ENCODE results near the gene ADAM15. TPM values are rescaled to one million over a fixed set of nuclear protein-coding genes. Genes with fewer than 3 reads are reported as not detected.

ADAM15 gene
- 172 and 268 TPM in 2 replicates for total RNA-seq

DNA sequence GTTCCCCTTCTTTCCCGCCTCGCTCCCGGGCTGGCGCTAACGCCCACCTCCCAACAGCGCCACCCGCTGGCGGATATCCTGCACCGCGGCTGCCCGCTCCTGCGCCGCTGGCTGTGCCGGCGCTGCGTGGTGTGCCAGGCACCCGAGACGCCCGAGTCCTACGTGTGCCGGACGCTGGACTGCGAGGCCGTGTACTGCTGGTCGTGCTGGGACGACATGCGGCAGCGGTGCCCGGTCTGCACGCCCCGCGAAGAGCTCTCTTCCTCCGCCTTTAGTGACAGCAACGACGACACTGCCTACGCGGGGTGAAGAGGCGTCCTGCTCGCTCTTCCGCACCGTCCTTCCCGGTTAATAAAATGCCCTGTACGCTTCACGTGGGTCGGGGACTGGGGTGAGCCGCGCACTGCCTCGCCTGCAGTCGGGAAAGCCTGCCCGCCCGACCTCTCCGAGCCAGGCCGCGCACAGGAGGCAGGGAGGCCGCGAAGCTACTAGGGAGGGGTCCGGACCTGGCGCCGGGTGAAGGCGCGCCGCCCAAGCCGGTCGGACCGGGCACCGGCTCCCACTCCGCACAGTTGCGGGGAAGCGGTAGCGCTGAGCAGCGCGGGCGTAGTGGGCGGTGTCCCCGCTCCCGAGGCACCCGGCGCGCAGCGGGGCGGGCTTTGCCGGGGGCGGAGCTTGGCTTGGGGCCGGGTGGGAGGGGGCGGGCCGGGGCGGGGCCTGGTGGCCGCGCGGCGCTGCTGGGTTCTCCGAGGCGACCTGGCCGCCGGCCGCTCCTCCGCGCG is at the start of gene ADAM15:
TSS of gene ADAM15 (plus strand) at position 757 of the 782 bp plus-strand sequence. CDS start 71 bp downstream, outside the sequence.

DNA sequence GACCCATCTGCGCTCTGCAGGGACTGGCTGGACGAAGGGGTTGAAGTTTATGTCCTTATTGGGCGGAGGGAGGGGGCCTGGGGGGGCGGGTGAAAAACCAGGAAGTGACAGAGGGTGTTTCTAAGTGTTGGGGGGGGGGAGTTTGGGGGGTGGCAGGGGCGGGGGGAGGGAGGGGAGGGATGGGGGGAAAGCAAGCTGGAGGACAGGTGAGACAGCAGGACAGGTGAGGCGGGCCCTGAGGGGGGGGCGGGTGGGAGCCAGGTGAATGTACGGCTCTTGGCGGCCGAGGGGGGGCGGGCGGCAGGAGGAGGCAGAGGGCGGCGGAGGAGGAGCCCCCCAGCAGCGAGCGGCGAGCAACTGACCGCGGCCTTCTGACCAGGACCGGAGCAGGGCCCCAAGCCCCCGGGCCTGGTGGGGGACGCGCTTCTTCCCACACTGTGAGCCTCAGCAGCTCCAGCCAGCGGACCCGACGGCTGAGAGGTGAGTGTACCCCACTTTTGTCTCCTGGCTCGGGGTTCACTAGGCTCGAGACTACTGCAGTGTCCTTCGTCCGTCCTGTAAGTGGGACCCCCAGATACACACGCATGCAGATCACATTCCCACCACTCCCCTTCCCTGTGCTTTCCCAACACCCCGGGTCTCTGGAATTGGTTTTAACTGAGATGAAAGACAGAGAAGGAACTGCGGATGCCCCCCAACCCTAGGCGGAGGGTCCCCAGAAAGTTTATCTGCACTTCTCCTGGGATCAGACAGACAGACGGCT is 48.5 kb upstream of the ADAM15 start, which contains the start of gene ZBTB7B:
TSS of gene ZBTB7B (plus strand) at position 339 of the 763 bp plus-strand sequence. CDS start 11,859 bp downstream, outside the sequence.

GRCh38 chr1:155033524-155033923 is 17.6 kb upstream of the ADAM15 start, which contains the start of the genes DCST1 and DCST2:
TSS of gene DCST1 (plus strand) at chr1:155033824. CDS start at chr1:155034037, 213 bp downstream.
TSS of gene DCST2 (minus strand) at chr1:155033781. CDS start at chr1:155033701, 80 bp downstream.

DNA sequence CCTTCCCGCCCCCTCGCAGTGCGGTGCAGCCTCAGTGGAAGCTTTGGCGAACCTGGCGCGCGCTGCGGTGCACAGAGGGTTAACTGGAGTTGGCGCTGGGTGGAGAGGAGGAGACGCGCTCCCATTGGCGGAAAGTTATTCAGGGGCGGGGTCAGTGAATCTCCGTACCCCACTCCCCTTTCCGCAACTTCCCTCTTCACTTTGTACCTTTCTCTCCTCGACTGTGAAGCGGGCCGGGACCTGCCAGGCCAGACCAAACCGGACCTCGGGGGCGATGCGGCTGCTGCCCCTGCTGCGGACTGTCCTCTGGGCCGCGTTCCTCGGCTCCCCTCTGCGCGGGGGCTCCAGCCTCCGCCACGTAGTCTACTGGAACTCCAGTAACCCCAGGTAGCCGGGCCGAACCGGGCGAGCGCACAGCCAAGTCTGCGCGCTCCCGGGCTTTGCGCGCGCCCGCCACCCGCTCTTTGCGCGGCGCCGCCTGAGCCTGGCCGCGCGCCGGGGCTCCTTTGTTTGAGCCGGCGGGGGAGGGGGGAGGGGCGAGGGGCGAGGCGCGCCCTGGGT is 12.5 kb downstream of the ADAM15 start, which contains the start of gene EFNA4:
TSS of gene EFNA4 (plus strand) at position 191 of the 561 bp plus-strand sequence. CDS start at position 275, 84 bp downstream.

GRCh38 chr1:155078469-155079209 is 27.5 kb downstream of the ADAM15 start, which contains the start of gene EFNA3:
TSS of gene EFNA3 (plus strand) at chr1:155078837. CDS start at chr1:155078942, 105 bp downstream.

Other genes starting within 250 kb of the ADAM15 start
- gene KCNN3, start 181.0 kb upstream of the ADAM15 start, total RNA-seq: 0.40 and 0.93 TPM in 2 replicates
- 9.2 and 10.5 TPM in 2 replicates for gene PMVK, start 114.6 kb upstream of the ADAM15 start, total RNA-seq
- 41.5 and 42.0 TPM in 2 replicates for gene PBXIP1, start 95.2 kb upstream of the ADAM15 start, total RNA-seq
- gene PYGO2, start 89.5 kb upstream of the ADAM15 start, total RNA-seq: 11.3 and 12.6 TPM in 2 replicates
- gene SHC1, start 80.6 kb upstream of the ADAM15 start, total RNA-seq: 248 and 273 TPM in 2 replicates
- gene CKS1B, start 76.6 kb upstream of the ADAM15 start, total RNA-seq: 116 and 126 TPM in 2 replicates
- 21.6 and 22.3 TPM in 2 replicates for gene FLAD1, start 68.0 kb upstream of the ADAM15 start, total RNA-seq
- 0.40 TPM in 1 of 2 replicates, not detected in the other for gene LENEP, start 57.7 kb upstream of the ADAM15 start, total RNA-seq
- gene ZBTB7B, start 48.5 kb upstream of the ADAM15 start, total RNA-seq: 10.2 and 15.0 TPM in 2 replicates
- gene DCST2, start 17.5 kb upstream of the ADAM15 start, total RNA-seq: 0.29 TPM in 1 of 2 replicates, not detected in the other
- gene DCST1, start 17.5 kb upstream of the ADAM15 start, total RNA-seq: not detected in 2 replicates
- gene EFNA4, start 12.4 kb downstream of the ADAM15 start, total RNA-seq: 4.0 and 7.0 TPM in 2 replicates
- gene EFNA3, start 27.5 kb downstream of the ADAM15 start, total RNA-seq: 0.66 and 1.9 TPM in 2 replicates
- gene EFNA1, start 76.6 kb downstream of the ADAM15 start, total RNA-seq: 30.5 and 45.1 TPM in 2 replicates
- gene SLC50A1, start 84.5 kb downstream of the ADAM15 start, total RNA-seq: 24.3 and 39.1 TPM in 2 replicates
- 23.7 and 37.9 TPM in 2 replicates for gene DPM3, start 89.2 kb downstream of the ADAM15 start, total RNA-seq
- 77.7 and 105 TPM in 2 replicates for gene KRTCAP2, start 122.0 kb downstream of the ADAM15 start, total RNA-seq
- 5.7 and 7.2 TPM in 2 replicates for gene TRIM46, start 122.5 kb downstream of the ADAM15 start, total RNA-seq
- 8.5 and 9.1 TPM in 2 replicates for gene THBS3, start 156.6 kb downstream of the ADAM15 start, total RNA-seq
- 36.7 and 43.9 TPM in 2 replicates for gene MTX1, start 157.4 kb downstream of the ADAM15 start, total RNA-seq
- gene ENTREP3, start 204.2 kb downstream of the ADAM15 start, total RNA-seq: 11.8 and 15.3 TPM in 2 replicates
- 36.3 and 45.4 TPM in 2 replicates for gene SCAMP3, start 211.0 kb downstream of the ADAM15 start, total RNA-seq
- 33.8 and 34.6 TPM in 2 replicates for gene CLK2, start 222.2 kb downstream of the ADAM15 start, total RNA-seq
- gene HCN3, start 226.1 kb downstream of the ADAM15 start, total RNA-seq: 0.40 and 0.65 TPM in 2 replicates

All from thoracic aorta endothelial cell (primary cell).